GM12891 (cell line): ENCODE measurements around the gene USP43.

Source experiments
- POLR2AphosphoS5 ChIP-seq: IDR thresholded peaks from 2 replicates; pipeline ENCODE4 v1.6.1; 2011; ENCODE audit warnings: low read depth, low read length, control low read depth
- TAF1 ChIP-seq: IDR thresholded peaks from 2 replicates; pipeline ENCODE4 v1.6.1; 2011; ENCODE audit warnings: low read depth, low read length, control low read depth

DNA sequence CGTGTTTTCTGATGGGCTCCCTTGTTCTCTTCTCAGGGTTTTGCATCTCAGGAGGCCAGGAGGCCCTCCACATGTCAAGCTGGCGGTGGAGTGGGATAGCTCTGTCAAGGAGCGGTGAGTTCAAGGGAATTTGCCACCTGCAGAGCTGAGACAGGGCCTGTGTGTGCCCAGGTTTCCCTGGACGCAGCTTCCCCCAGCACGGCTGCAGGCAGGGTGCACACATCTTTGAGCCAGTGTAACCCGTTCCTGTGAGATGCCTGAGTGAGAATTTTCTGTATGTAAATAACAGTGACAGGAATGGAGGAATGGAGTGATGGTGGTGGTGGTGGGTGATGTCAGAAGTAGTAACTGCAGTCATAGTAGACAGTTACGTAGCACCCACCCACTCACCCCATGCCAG, 54.8 kb downstream of the USP43 start:
- TF ChIP-seq TAF1 (no peak), POLR2AphosphoS5 (no peak)
